Naive B cell (primary cell): ENCODE data around the gene MAP3K4. TPM values are rescaled to one million over a fixed set of nuclear protein-coding genes. Genes with fewer than 3 reads are reported as not detected.

Experiments used
- ATAC-seq, 2 donors: fragments of 150-1000 bp; cut with Tn5 transposase; 2 replicates each; pipeline ENCODE4 v1.10.0; 2021; ENCODE audit warnings: low read depth in 2 of 2, mild to moderate bottlenecking in 2 of 2, moderate library complexity in 2 of 2
- DNase-seq: peaks from one replicate; pipeline ENCODE4 v3.0.0; 2022
- H3K27ac Mint-ChIP-seq, 6 donors: one replicate each; pipeline ENCODE4 v1.8.0; 2020 to 2022; ENCODE audit warnings: mild to moderate bottlenecking in 6 of 6, mixed read lengths in 6 of 6, moderate library complexity in 5 of 6, inconsistent platforms in 2 of 6
- H3K27me3 Mint-ChIP-seq, 3 donors: one replicate each; pipeline ENCODE4 v1.8.0; 2021 to 2022; ENCODE audit warnings: mixed read lengths in 3 of 3, mild to moderate bottlenecking in 1 of 3
- H3K36me3 Mint-ChIP-seq, 2 donors: one replicate each; pipeline ENCODE4 v1.8.0; 2020 to 2022; ENCODE audit warnings: mixed read lengths in 2 of 2, inconsistent platforms in 1 of 2, mild to moderate bottlenecking in 1 of 2
- H3K4me1 Mint-ChIP-seq, 3 donors: one replicate each; pipeline ENCODE4 v1.8.0; 2020 to 2022; ENCODE audit warnings: mixed read lengths in 3 of 3, inconsistent platforms in 1 of 3, mild to moderate bottlenecking in 1 of 3, moderate library complexity in 1 of 3
- H3K4me3 Mint-ChIP-seq, 8 donors: one replicate each; pipeline ENCODE4 v1.8.0; 2020 to 2022; ENCODE audit warnings: mild to moderate bottlenecking in 8 of 8, mixed read lengths in 8 of 8, moderate library complexity in 8 of 8, inconsistent platforms in 2 of 8
- H3K9me3 Mint-ChIP-seq, 7 donors: one replicate each; pipeline ENCODE4 v1.8.0; 2020 to 2022; ENCODE audit warnings: mixed read lengths in 7 of 7, mild to moderate bottlenecking in 5 of 7, inconsistent platforms in 2 of 7, moderate library complexity in 1 of 7
- polyA plus RNA-seq, 6 donors: library from polyadenylated mRNA; unstranded; fragments of 300-500 nt; fragmentation: Illumina TruSeq; gene quantifications; one replicate each; pipeline ENCODE4 v1.2.3, GENCODE V29; 2021; ENCODE audit warnings: low read depth in 6 of 6

Gene MAP3K4
- polyA plus RNA-seq, 6 donors from 2014 or later, result 3.4 to 12.7 (median 8.5) TPM

GRCh38 chr6:161038229-161039031 lies 46.9 kb downstream of the MAP3K4 start:
- Mint-ChIP-seq H3K36me3 (peaks cover 20 to 32% of the 10 kb centered on the region in 2 donors), H3K27ac (peak overlapping the region in 1 of 6 donors; percentile 28), H3K27me3 (no peaks in the 10 kb centered on the region), H3K4me3 (no peak overlapping the region), H3K9me3 (no peaks in the 10 kb centered on the region), H3K4me1 (peaks cover 14 to 21% (median 20%) of the 10 kb centered on the region in 3 donors)
- ATAC-seq, result no peak
- DNase-seq, result no peak

GRCh38 chr6:161041274-161041673 lies 49.7 kb downstream of the MAP3K4 start:
- DNase-seq, result no peak
- peaks cover 15 to 29% of the 10 kb centered on the region in 2 donors for H3K36me3 Mint-ChIP-seq
- no peaks in the 10 kb centered on the region for H3K27me3 Mint-ChIP-seq
- no peak for ATAC-seq
- H3K9me3 Mint-ChIP-seq, result no peaks in the 10 kb centered on the region
- no peak overlapping the region for H3K4me3 Mint-ChIP-seq
- H3K4me1 Mint-ChIP-seq, result peaks cover 7 to 13% (median 12%) of the 10 kb centered on the region in 3 donors
- no peak overlapping the region for H3K27ac Mint-ChIP-seq

GRCh38 chr6:161044335-161044734 lies 52.8 kb downstream of the MAP3K4 start:
- peaks cover 0 to under 1% (median 0%) of the 10 kb centered on the region in 7 donors for H3K9me3 Mint-ChIP-seq
- no peak for DNase-seq
- peaks cover 4 to 19% (median 12%) of the 10 kb centered on the region in 3 donors for H3K4me1 Mint-ChIP-seq
- H3K27ac Mint-ChIP-seq, result peak overlapping the region in 1 of 6 donors; percentile 17
- ATAC-seq, result no peak
- peaks cover 6 to 21% of the 10 kb centered on the region in 2 donors for H3K36me3 Mint-ChIP-seq
- no peak overlapping the region for H3K4me3 Mint-ChIP-seq
- no peaks in the 10 kb centered on the region for H3K27me3 Mint-ChIP-seq

GRCh38 chr6:161048641-161049040 lies 57.1 kb downstream of the MAP3K4 start:
- no peak overlapping the region for H3K27ac Mint-ChIP-seq
- no peaks in the 10 kb centered on the region for H3K27me3 Mint-ChIP-seq
- H3K9me3 Mint-ChIP-seq, result peaks cover 0 to 1% (median 0%) of the 10 kb centered on the region in 7 donors
- peaks cover 0 to 12% (median 9%) of the 10 kb centered on the region in 3 donors for H3K4me1 Mint-ChIP-seq
- DNase-seq (no peak), ATAC-seq (no peak)
- H3K4me3 Mint-ChIP-seq, result no peak overlapping the region
- H3K36me3 Mint-ChIP-seq, result peaks cover 15 to 22% of the 10 kb centered on the region in 2 donors

GRCh38 chr6:161050134-161050765 lies 58.7 kb downstream of the MAP3K4 start:
- ATAC-seq (no peak), DNase-seq (no peak)
- H3K36me3 Mint-ChIP-seq, result peaks cover 9 to 16% of the 10 kb centered on the region in 2 donors
- no peaks in the 10 kb centered on the region for H3K27me3 Mint-ChIP-seq
- H3K27ac Mint-ChIP-seq, result peak overlapping the region in 1 of 6 donors; percentile 42
- peaks cover 0 to 6% (median 4%) of the 10 kb centered on the region in 3 donors for H3K4me1 Mint-ChIP-seq
- no peak overlapping the region for H3K4me3 Mint-ChIP-seq
- peaks cover 0 to 1% (median 0%) of the 10 kb centered on the region in 7 donors for H3K9me3 Mint-ChIP-seq

- Mint-ChIP-seq H3K4me1 (peaks cover 0 to 6% (median 0%) of the 10 kb centered on the region in 3 donors), H3K27me3 (no peaks in the 10 kb centered on the region), H3K27ac (peak overlapping the region in 1 of 6 donors; percentile 18), H3K9me3 (peaks cover 0 to 1% (median 0%) of the 10 kb centered on the region in 7 donors), H3K4me3 (no peak overlapping the region), H3K36me3 (peaks cover 9 to 16% of the 10 kb centered on the region in 2 donors)
- no peak for DNase-seq
- no peak for ATAC-seq
Measured at GRCh38 chr6:161053103-161053502, 61.5 kb downstream of the MAP3K4 start.

GRCh38 chr6:161054876-161055275 lies 63.3 kb downstream of the MAP3K4 start:
- ATAC-seq (no peak), DNase-seq (no peak)
- no peaks in the 10 kb centered on the region for H3K27me3 Mint-ChIP-seq
- peak overlapping the region in 1 of 6 donors; percentile 0 for H3K27ac Mint-ChIP-seq
- no peaks in the 10 kb centered on the region for H3K9me3 Mint-ChIP-seq
- H3K4me1 Mint-ChIP-seq, result peaks cover 0 to 6% (median 0%) of the 10 kb centered on the region in 3 donors
- H3K36me3 Mint-ChIP-seq, result peaks cover 1 to 12% of the 10 kb centered on the region in 2 donors
- no peak overlapping the region for H3K4me3 Mint-ChIP-seq

- Mint-ChIP-seq H3K4me1 (peaks cover 0 to 6% (median 0%) of the 10 kb centered on the region in 3 donors), H3K4me3 (no peak overlapping the region), H3K9me3 (peaks cover 0 to under 1% (median 0%) of the 10 kb centered on the region in 7 donors), H3K27ac (peak overlapping the region in 1 of 6 donors; percentile 3), H3K27me3 (no peaks in the 10 kb centered on the region), H3K36me3 (peaks cover 0 to 7% of the 10 kb centered on the region in 2 donors)
- DNase-seq, result no peak
- no peak for ATAC-seq
Measured at GRCh38 chr6:161056451-161056850, 64.9 kb downstream of the MAP3K4 start.

- DNase-seq, result no peak
- Mint-ChIP-seq H3K9me3 (peaks cover 0 to 3% (median 0%) of the 10 kb centered on the region in 7 donors), H3K4me3 (no peak overlapping the region), H3K4me1 (peaks cover 0 to 6% (median 3%) of the 10 kb centered on the region in 3 donors), H3K36me3 (peaks cover under 1 to 3% of the 10 kb centered on the region in 2 donors), H3K27ac (no peak overlapping the region), H3K27me3 (no peaks in the 10 kb centered on the region)
- ATAC-seq, result no peak
Measured at GRCh38 chr6:161057103-161058091, 65.8 kb downstream of the MAP3K4 start.

- no peaks in the 10 kb centered on the region for H3K27me3 Mint-ChIP-seq
- ATAC-seq (no peak), DNase-seq (no peak)
- H3K4me1 Mint-ChIP-seq, result peaks cover 3 to 16% (median 7%) of the 10 kb centered on the region in 3 donors
- peaks cover 0 to 3% (median 0%) of the 10 kb centered on the region in 7 donors for H3K9me3 Mint-ChIP-seq
- H3K27ac Mint-ChIP-seq, result peak overlapping the region in 1 of 6 donors; percentile 30
- peaks cover 0 to 3% of the 10 kb centered on the region in 2 donors for H3K36me3 Mint-ChIP-seq
- H3K4me3 Mint-ChIP-seq, result no peak overlapping the region
Measured at GRCh38 chr6:161058741-161059140, 67.2 kb downstream of the MAP3K4 start.

- Mint-ChIP-seq H3K27ac (peak overlapping the region in 1 of 6 donors; percentile 7), H3K4me3 (no peak overlapping the region), H3K4me1 (peaks cover 3 to 16% (median 12%) of the 10 kb centered on the region in 3 donors)
Measured at GRCh38 chr6:161061576-161061975, 70.0 kb downstream of the MAP3K4 start.

GRCh38 chr6:161064915-161065314 lies 73.3 kb downstream of the MAP3K4 start:
- Mint-ChIP-seq H3K27ac (peak overlapping the region in 1 of 6 donors; percentile 3), H3K9me3 (peaks cover 0 to 3% (median 0%) of the 10 kb centered on the region in 7 donors), H3K4me3 (no peak overlapping the region), H3K36me3 (peaks cover 0 to 13% of the 10 kb centered on the region in 2 donors), H3K4me1 (peaks cover 3 to 16% (median 12%) of the 10 kb centered on the region in 3 donors), H3K27me3 (no peaks in the 10 kb centered on the region)
- ATAC-seq (no peak), DNase-seq (no peak)

More at GRCh38 chr6:161061576-161061975, 70.0 kb downstream of the MAP3K4 start:
- Mint-ChIP-seq H3K27me3 (no peaks in the 10 kb centered on the region), H3K36me3 (peaks cover 0 to 13% of the 10 kb centered on the region in 2 donors), H3K9me3 (peaks cover 0 to 3% (median 0%) of the 10 kb centered on the region in 7 donors)
- ATAC-seq (no peak), DNase-seq (no peak)
